IPS-18a (cell line): ENCODE data around the gene ACADM.
"Not testable (repeated sequence)": the region's sequence is repeated elsewhere in the genome, so short reads cannot be mapped to it uniquely, and the experiment has no call there.

Source experiments
- H3K27ac ChIP-seq: one replicate; pipeline ENCODE4 v1.5.1; 2013; ENCODE audit warnings: low read length
- H3K27me3 ChIP-seq: one replicate; pipeline ENCODE4 v1.6.1; 2013; ENCODE audit warnings: mild to moderate bottlenecking, low read length; ENCODE audit not compliant: control insufficient read depth, insufficient read depth
- H3K36me3 ChIP-seq: one replicate; pipeline ENCODE4 v1.6.1; 2013; ENCODE audit warnings: low read depth, low read length; ENCODE audit not compliant: control insufficient read depth
- H3K4me1 ChIP-seq: one replicate; pipeline ENCODE4 v1.6.1; 2013; ENCODE audit warnings: low read depth, low read length; ENCODE audit not compliant: control insufficient read depth
- H3K4me3 ChIP-seq: one replicate; pipeline ENCODE4 v1.5.1; 2013; ENCODE audit warnings: low read length
- H3K9ac ChIP-seq: one replicate; pipeline ENCODE4 v1.6.1; 2013; ENCODE audit warnings: mild to moderate bottlenecking, low read length, moderate library complexity
- H3K9me3 ChIP-seq: one replicate; pipeline ENCODE4 v1.6.1; 2013; ENCODE audit warnings: low read depth, low read length; ENCODE audit not compliant: control insufficient read depth

Gene ACADM

DNA sequence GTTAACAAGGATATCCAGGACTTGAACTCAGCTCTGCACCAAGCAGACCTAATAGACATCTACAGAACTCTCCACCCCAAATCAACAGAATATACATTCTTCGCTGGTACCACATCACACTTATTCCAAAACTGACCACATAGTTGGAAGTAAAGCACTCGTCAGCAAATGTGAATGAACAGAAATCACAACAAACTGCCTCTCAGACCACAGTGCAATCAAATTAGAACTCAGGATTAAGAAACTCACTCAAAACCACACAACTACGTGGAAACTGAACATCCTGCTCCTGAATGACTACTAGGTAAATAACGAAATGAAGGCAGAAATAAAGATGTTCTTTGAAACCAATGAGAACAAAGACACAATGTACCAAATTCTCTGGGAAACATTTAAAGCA lies 55.7 kb downstream of the ACADM start:
- not testable (repeated sequence) for H3K9ac ChIP-seq, H3K27me3 ChIP-seq, H3K36me3 ChIP-seq, H3K9me3 ChIP-seq, H3K27ac ChIP-seq, H3K4me1 ChIP-seq, H3K4me3 ChIP-seq

- not testable (repeated sequence) for H3K27ac ChIP-seq, H3K4me3 ChIP-seq, H3K9ac ChIP-seq, H3K27me3 ChIP-seq, H3K4me1 ChIP-seq, H3K9me3 ChIP-seq
- H3K36me3 ChIP-seq = peaks cover 18% of the 10 kb centered on the region
Measured at GRCh38 chr1:75783920-75784319, 59.4 kb downstream of the ACADM start.

DNA sequence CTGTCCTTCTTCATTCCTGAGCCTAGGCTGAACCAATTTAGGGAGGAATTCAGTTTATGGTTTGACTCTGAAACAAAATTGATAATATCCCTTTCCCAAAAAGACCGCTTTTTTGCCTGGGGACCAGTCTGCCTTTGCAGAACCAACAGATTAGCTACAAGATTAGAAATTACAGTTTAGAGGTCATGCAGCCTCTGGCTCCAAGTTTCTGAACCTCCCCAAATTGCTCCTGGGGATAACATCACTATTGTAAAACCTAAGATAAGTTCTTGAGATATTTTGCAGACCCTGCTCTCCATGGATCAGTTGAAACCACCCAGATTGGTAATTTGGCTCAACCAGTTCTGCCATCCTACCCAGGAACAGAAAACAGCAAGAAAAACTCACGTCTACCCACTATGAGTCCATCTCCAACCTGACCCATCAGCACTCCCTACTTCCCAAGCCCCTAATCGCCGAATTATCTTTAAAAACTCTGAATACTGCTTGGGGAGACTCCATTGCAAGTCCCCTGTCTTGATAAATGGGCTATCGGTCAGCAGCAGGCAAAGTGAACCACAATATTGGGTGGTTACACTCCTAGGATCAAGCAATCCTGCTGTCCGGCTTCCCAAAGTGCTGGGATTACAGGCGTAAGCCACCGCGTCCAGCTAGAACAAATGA lies 60.9 kb downstream of the ACADM start:
- Histone ChIP-seq H3K27me3 (no peaks in the 10 kb centered on the region), H3K36me3 (peaks cover 34% of the 10 kb centered on the region), H3K9me3 (no peaks in the 10 kb centered on the region), H3K27ac (peak overlapping the region; percentile 84), H3K4me1 (peaks cover 5% of the 10 kb centered on the region), H3K9ac (peak overlapping the region; percentile 92), H3K4me3 (peak overlapping the region; percentile 98)

DNA sequence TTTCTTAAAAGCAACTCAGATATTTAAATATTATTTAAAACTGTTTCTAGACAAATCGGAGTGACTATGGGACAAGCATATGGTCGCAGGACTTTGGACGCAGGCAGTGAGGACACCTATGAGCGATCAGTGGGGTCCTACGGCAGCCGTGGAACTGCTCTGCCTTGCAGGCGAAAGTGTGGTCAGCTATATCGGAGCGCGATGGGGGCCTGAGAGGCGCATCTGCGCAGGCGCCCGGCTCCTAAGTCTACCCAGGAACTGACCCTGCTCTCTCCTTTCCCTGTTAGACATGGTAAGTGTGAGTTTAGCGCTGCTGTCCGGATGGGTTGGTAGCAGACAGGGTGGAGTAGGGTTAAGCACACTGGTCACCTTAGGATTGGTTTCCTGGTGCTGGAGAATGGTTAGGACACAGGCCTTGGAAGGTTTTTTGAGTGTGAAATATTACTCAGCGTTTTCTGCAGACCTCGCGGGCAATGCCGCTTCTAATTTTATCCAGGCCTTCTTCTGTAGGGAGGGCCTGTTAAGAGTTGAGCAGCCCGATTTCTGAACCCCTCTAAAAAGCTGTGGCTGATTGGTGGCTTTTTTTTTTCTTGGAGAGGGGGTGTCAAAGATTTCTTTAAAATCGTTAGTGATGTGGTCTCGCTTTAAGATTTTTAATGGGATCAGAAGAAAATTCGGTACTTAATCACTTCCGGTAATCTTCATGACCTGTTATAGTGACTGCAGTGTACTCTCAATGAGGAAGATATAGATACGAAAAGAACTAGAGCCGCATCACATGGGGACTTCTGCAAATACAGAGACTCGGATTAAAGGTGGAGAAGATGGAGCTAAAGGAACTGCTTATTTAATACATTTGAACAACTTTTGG lies 61.7 kb downstream of the ACADM start, which contains the start of gene RABGGTB:
Gene RABGGTB, plus strand, starts transcription at position 274 of the 871 bp plus-strand sequence. Its CDS starts 16 bp downstream, at position 290.
- H3K4me1 ChIP-seq = peaks cover 5% of the 10 kb centered on the region
- peak within 1 kb of the TSS; percentile 84 for H3K27ac ChIP-seq
- peak within 1 kb of the TSS; percentile 98 for H3K4me3 ChIP-seq
- peak within 1 kb of the TSS; percentile 92 for H3K9ac ChIP-seq
- peaks cover 41% of the 10 kb centered on the region for H3K36me3 ChIP-seq
- H3K9me3 ChIP-seq = no peaks in the 10 kb centered on the region
- no peaks in the 10 kb centered on the region for H3K27me3 ChIP-seq

- H3K9me3 ChIP-seq = no peaks in the 10 kb centered on the region
Measured at GRCh38 chr1:75786901-75787493, 62.5 kb downstream of the ACADM start.

GRCh38 chr1:75787524-75787923 lies 63.0 kb downstream of the ACADM start:
- Histone ChIP-seq H3K9ac (peak overlapping the region; percentile 92), H3K4me1 (peaks cover 5% of the 10 kb centered on the region), H3K27me3 (no peaks in the 10 kb centered on the region), H3K9me3 (no peaks in the 10 kb centered on the region), H3K27ac (peak overlapping the region; percentile 15), H3K36me3 (peaks cover 54% of the 10 kb centered on the region), H3K4me3 (peak overlapping the region; percentile 98)

More at GRCh38 chr1:75786901-75787493, 62.5 kb downstream of the ACADM start:
- no peaks in the 10 kb centered on the region for H3K27me3 ChIP-seq
- H3K4me3 ChIP-seq = peak overlapping the region; percentile 98
- H3K27ac ChIP-seq = peak overlapping the region; percentile 15
- peaks cover 5% of the 10 kb centered on the region for H3K4me1 ChIP-seq
- H3K36me3 ChIP-seq = peaks cover 49% of the 10 kb centered on the region
- H3K9ac ChIP-seq = peak overlapping the region; percentile 92

DNA sequence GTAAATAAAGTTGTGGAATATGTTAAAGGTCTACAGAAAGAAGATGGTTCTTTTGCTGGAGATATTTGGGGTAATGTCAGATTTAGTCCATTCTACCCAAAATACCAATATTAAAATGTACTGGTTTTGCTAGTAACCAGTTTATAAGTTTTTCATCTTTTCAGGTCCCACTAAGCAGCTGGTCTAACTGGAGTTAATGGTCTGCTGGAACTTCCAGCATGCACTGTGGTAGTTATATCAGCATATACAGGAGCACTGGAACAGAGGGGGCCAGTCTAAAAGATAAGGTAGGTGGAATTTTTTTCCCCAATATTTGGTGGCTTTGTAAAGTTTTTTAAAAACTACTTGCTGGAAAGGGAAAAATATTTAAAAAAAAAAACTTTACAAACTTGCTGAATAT lies 65.5 kb downstream of the ACADM start:
- Histone ChIP-seq H3K9ac (peak overlapping the region; percentile 92), H3K36me3 (peaks cover 79% of the 10 kb centered on the region), H3K27me3 (no peaks in the 10 kb centered on the region), H3K9me3 (no peaks in the 10 kb centered on the region), H3K4me3 (peak overlapping the region; percentile 98), H3K27ac (peak overlapping the region; percentile 19), H3K4me1 (peaks cover 5% of the 10 kb centered on the region)

DNA sequence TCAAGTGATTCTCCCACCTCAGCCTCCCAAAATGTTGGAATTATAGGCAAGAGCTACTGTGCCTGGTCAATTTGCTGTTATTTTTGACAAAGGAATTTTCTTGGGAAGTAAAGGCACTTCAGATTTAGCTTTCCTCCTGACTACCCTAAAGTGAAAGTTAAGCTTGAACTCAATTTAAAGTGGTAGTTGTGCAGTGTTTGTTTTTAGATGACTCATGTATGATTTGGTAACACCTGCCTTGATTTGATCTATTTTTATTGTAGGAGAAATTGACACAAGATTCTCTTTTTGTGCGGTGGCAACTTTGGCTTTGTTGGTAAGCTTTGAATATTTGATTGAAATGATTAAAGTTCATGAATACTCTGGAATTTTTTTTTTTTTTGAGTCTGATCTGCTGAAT lies 66.5 kb downstream of the ACADM start:
- Histone ChIP-seq H3K4me1 (peaks cover 5% of the 10 kb centered on the region), H3K9me3 (no peaks in the 10 kb centered on the region), H3K27me3 (no peaks in the 10 kb centered on the region), H3K9ac (no peak overlapping the region), H3K4me3 (peak overlapping the region; percentile 98), H3K36me3 (peaks cover 89% of the 10 kb centered on the region), H3K27ac (no peak overlapping the region)

- Histone ChIP-seq H3K27me3 (no peaks in the 10 kb centered on the region), H3K4me1 (peaks cover 5% of the 10 kb centered on the region), H3K36me3 (peaks cover 94% of the 10 kb centered on the region), H3K4me3 (no peak overlapping the region), H3K9me3 (no peaks in the 10 kb centered on the region), H3K27ac (no peak overlapping the region), H3K9ac (no peak overlapping the region)
Measured at GRCh38 chr1:75792091-75792490, 67.6 kb downstream of the ACADM start.

DNA sequence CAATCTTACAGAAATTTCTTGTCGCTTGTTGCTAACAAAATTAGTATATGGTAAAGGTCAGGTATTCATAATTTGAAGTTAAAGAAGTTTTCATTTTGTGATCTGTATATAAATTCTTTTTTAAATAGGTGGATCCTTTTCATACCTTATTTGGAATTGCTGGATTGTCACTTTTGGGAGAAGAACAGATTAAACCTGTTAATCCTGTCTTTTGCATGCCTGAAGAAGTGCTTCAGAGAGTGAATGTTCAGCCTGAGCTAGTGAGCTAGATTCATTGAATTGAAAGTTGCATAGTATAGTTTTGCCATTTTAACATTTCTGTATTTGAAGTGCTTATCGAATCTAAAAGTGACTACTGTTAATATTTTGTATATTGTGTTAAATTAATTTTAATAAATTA lies 69.9 kb downstream of the ACADM start:
- no peak overlapping the region for H3K9ac ChIP-seq
- no peak overlapping the region for H3K27ac ChIP-seq
- H3K36me3 ChIP-seq = peaks cover 71% of the 10 kb centered on the region
- H3K27me3 ChIP-seq = no peaks in the 10 kb centered on the region
- no peaks in the 10 kb centered on the region for H3K9me3 ChIP-seq
- H3K4me3 ChIP-seq = no peak overlapping the region
- H3K4me1 ChIP-seq = peaks cover 5% of the 10 kb centered on the region

GRCh38 chr1:75795703-75796193 lies 71.2 kb downstream of the ACADM start:
- H3K4me3 ChIP-seq = no peak overlapping the region
- H3K9me3 ChIP-seq = no peaks in the 10 kb centered on the region
- H3K27ac ChIP-seq = no peak overlapping the region
- H3K4me1 ChIP-seq = no peaks in the 10 kb centered on the region
- H3K9ac ChIP-seq = no peak overlapping the region
- peaks cover 58% of the 10 kb centered on the region for H3K36me3 ChIP-seq
- no peaks in the 10 kb centered on the region for H3K27me3 ChIP-seq
